ENCODE data around the gene TBKBP1.
A peak's percentile ranks its signal among the peaks of the same experiment; 100 is the strongest.

Gene TBKBP1

GRCh38 chr17:47699536-47699840 is 5.5 kb downstream of the TBKBP1 start:
- no peak for DNase-seq

- DNase-seq = no peak
Observed at GRCh38 chr17:47700471-47701449, 6.8 kb downstream of the TBKBP1 start.

- no peak for DNase-seq
Observed at GRCh38 chr17:47701608-47702007, 7.6 kb downstream of the TBKBP1 start.

- no peak for DNase-seq
Observed at GRCh38 chr17:47702391-47702995, 8.5 kb downstream of the TBKBP1 start.

GRCh38 chr17:47703191-47703591 is 9.2 kb downstream of the TBKBP1 start:
- DNase-seq = peak in 3 of 4 experiments; percentile 20 to 44 (median 44)

GRCh38 chr17:47703671-47704070 is 9.7 kb downstream of the TBKBP1 start:
- no peak for DNase-seq

GRCh38 chr17:47704116-47704515 is 10.2 kb downstream of the TBKBP1 start:
- DNase-seq = peak in 3 of 4 experiments; percentile 40 to 60 (median 58)

GRCh38 chr17:47704736-47705135 is 10.8 kb downstream of the TBKBP1 start:
- DNase-seq = no peak

GRCh38 chr17:47705536-47706530 is 11.9 kb downstream of the TBKBP1 start:
- no peak for DNase-seq

- DNase-seq = peak in 3 of 4 experiments; percentile 30 to 39 (median 30)
Observed at GRCh38 chr17:47707056-47707804, 13.3 kb downstream of the TBKBP1 start.

GRCh38 chr17:47707884-47708283 is 13.9 kb downstream of the TBKBP1 start:
- no peak for DNase-seq

- DNase-seq = no peak
Observed at GRCh38 chr17:47708312-47708863, 14.4 kb downstream of the TBKBP1 start.

- no peak for DNase-seq
Observed at GRCh38 chr17:47708864-47709541, 15.0 kb downstream of the TBKBP1 start.

- no peak for DNase-seq
Observed at GRCh38 chr17:47709594-47709993, 15.6 kb downstream of the TBKBP1 start.

GRCh38 chr17:47711366-47712099 is 17.6 kb downstream of the TBKBP1 start:
- DNase-seq = no peak

- DNase-seq = peak; percentile 63 to 80 (median 78)
Observed at GRCh38 chr17:47712330-47713023, 18.5 kb downstream of the TBKBP1 start.

GRCh38 chr17:47713980-47714700 is 20.2 kb downstream of the TBKBP1 start:
- DNase-seq = no peak

GRCh38 chr17:47714773-47715396 is 20.9 kb downstream of the TBKBP1 start:
- DNase-seq = no peak

Data from suppressor macrophage (primary cell).